Transverse colon (tissue), 4 donors: Measurements from ENCODE around the gene CPNE4.

Source experiments
- CTCF ChIP-seq, 5 experiments: fragments of 200-600 bp in 3 of 5; fragments of 450-650 bp in 2 of 5; sonication (generic) in 3 of 5; IDR thresholded peaks; 1 replicate in 2 of 5; 2 replicates in 3 of 5; pipeline ENCODE4 v1.5.1; 2016 to 2017; ENCODE audit warnings: antibody characterized with exemption in 5 of 5, inconsistent platforms in 3 of 5, mild to moderate bottlenecking in 2 of 5, moderate library complexity in 1 of 5
- POLR2AphosphoS5 ChIP-seq, 3 donors: sonication (generic); formaldehyde crosslinking; IDR thresholded peaks; one replicate each; pipeline ENCODE4 v1.6.1; 2016; ENCODE audit warnings: antibody characterized with exemption in 3 of 3

- TF ChIP-seq CTCF (IDR thresholded peaks at IDR 0.05) (no peak), POLR2AphosphoS5 (IDR thresholded peaks at IDR 0.05) (no peak)
These were observed 529.4 kb downstream of the CPNE4 start for GRCh38 chr3:131505421-131505820.
